Mucosa of rectum (tissue), 2 donors: ENCODE measurements around the gene NCF1.
"Not testable (repeated sequence)": the region's sequence is repeated elsewhere in the genome, so short reads cannot be mapped to it uniquely, and the experiment has no call there.

Experiments
- H3K27ac ChIP-seq, 2 donors: one replicate each; pipeline ENCODE4 v1.7.0; 2013; ENCODE audit warnings: inconsistent platforms in 2 of 2, low read depth in 2 of 2, low read length in 2 of 2
- H3K27me3 ChIP-seq, 2 donors: one replicate each; pipeline ENCODE4 v1.7.0; 2013; ENCODE audit warnings: low read length in 2 of 2; ENCODE audit not compliant: control insufficient read depth in 2 of 2, insufficient read depth in 2 of 2
- H3K36me3 ChIP-seq, 2 donors: one replicate each; pipeline ENCODE4 v1.7.0; 2013; ENCODE audit warnings: low read length in 2 of 2; ENCODE audit not compliant: control insufficient read depth in 2 of 2, insufficient read depth in 2 of 2
- H3K4me1 ChIP-seq, 2 donors: one replicate each; pipeline ENCODE4 v1.7.0; 2013; ENCODE audit warnings: low read length in 2 of 2, mild to moderate bottlenecking in 1 of 2; ENCODE audit not compliant: control insufficient read depth in 2 of 2, insufficient read depth in 2 of 2
- H3K4me3 ChIP-seq, 2 donors: one replicate each; pipeline ENCODE4 v1.7.0; 2013; ENCODE audit warnings: low read length in 2 of 2
- H3K9ac ChIP-seq, 2 donors: one replicate each; pipeline ENCODE4 v1.7.0; 2013; ENCODE audit warnings: low read length in 2 of 2, low read depth in 1 of 2, mild to moderate bottlenecking in 1 of 2
- H3K9me3 ChIP-seq, 2 donors: one replicate each; pipeline ENCODE4 v1.7.0; 2013; ENCODE audit warnings: low read length in 2 of 2; ENCODE audit not compliant: control insufficient read depth in 2 of 2
- donor health status: healthy.
- donor health status: Normal muscosa, but diverticular disease.

The NCF1 gene

DNA sequence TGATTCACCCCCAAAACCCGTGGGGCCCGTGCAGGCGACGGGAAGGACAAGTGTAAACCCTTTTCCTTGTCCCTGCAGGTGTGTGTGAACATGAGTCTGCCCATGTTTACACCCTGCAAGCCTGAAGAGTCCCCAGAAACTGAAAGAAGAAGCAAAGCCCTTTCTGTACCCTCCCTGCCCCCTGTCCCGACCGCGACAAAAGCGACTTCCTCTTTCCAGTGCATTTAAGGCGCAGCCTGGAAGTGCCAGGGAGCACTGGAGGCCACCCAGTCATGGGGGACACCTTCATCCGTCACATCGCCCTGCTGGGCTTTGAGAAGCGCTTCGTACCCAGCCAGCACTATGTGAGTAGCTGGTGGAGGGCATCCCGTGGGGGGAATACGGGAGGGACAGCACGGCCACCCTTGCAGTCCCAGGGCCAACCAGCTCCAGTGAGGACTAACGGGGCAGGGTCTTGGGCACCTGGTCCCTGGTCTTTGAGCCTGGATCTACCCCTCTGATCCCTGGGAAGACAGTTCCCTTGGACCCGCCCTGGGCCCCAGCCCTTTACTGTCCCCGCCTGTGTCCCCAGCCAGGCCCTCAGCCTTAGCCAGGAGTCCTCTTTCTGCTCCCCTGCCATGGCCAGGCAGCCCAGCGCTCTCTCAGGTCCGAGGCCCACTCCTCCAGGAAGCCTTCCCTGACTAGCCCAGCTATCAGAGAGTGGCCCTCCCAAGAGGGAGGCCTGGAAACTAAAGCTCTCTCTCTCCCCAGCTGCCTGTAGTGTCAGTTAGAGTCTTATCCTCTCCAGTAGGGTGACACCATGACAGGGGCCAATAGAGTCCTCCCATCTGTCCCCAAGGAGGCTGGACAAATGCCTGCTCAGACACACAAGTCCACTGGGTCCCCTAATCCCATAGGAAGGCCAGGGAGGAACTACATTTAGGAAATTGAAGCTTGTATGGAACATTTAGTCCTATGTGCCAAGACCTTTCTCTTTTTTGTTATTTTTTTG is at the start of gene NCF1:
Gene NCF1 (plus strand): TSS at position 252 of the 991 bp plus-strand sequence. CDS start 21 bp downstream, at position 273.
- H3K4me3 ChIP-seq, H3K27me3 ChIP-seq, H3K36me3 ChIP-seq, H3K9ac ChIP-seq, H3K27ac ChIP-seq, H3K9me3 ChIP-seq, H3K4me1 ChIP-seq: not testable (repeated sequence)

DNA sequence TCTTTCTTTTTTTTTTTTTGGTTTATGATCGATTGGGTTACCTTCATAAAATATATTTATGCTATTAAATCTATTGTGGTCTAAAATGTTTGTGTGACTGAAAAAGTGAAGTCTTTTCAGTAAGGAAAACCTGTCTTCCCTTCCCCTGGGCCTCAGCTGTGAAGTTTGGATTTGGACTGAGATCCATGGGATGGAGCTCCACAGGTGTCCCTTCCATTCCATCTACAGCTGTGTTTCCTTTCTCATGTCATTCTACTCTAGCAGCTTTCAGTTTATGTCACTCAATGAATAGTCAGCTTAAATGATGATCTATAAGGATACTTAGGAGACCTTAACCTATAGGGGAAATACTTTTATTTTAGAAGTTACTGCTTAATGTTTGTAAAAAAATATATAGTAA is 48.0 kb upstream of the NCF1 start:
- Histone ChIP-seq H3K27me3 (no peaks in the 10 kb centered on the region), H3K9me3 (no peaks in the 10 kb centered on the region), H3K27ac (no peak overlapping the region), H3K4me1 (no peaks in the 10 kb centered on the region), H3K9ac (no peak overlapping the region), H3K4me3 (no peak overlapping the region), H3K36me3 (peaks cover 14 to 18% of the 10 kb centered on the region in 2 donors)

DNA sequence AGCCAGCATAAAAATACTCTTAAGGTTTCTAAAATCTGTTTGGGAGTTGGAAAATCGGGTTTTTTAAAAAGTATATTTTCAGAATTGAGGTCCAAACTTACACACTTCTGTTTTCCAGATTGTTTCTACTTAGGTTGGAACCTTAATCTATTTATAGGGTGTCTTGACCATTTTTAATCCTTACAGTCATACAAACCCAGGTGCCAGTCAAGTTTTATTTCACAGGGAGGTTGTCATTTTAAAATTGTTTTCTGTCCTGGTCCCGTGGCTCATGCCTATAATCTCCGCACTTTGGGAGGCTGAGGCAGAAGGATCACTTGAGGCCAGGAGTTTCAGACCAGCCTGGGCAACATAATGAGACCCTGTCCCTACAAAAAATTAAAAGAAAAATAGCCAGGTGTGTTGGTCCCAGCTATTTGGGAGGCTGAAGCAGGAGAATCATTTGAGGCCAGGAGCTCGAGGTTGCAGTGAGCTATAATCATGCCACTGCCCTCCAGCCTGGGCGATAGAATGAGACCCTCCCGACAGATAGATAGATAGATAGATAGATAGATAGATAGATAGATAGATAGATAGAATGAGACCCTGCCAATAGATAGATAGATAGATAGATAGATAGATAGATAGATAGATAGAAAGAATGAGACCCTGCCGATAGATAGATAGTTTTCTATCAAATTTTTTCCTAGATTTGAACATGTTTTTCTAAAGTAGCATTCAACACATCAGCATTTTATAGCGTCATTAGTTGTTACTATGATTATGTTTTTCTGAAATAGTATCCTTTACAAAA is 47.3 kb upstream of the NCF1 start:
- H3K4me1 ChIP-seq, result no peaks in the 10 kb centered on the region
- H3K9ac ChIP-seq, result no peak overlapping the region
- no peaks in the 10 kb centered on the region for H3K27me3 ChIP-seq
- H3K4me3 ChIP-seq, result no peak overlapping the region
- H3K36me3 ChIP-seq, result peaks cover 14 to 18% of the 10 kb centered on the region in 2 donors
- no peaks in the 10 kb centered on the region for H3K9me3 ChIP-seq
- no peak overlapping the region for H3K27ac ChIP-seq

DNA sequence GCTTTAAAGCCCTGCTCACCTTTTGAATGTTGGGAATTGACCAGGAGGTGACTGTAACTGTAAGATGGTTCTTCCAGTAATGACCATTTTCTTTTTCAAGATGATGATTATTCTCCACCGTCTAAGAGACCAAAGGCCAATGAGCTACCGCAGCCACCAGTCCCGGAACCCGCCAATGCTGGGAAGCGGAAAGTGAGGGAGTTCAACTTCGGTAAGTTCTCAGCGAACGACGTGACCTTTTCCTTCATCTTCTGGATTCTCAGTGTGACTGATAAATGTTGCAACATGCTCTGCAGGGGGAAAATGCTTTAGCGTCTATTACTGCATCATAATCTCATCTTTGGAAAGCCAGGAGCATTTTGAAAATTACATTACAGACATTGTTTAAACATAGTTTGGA is 45.1 kb upstream of the NCF1 start:
- H3K27me3 ChIP-seq, H3K27ac ChIP-seq, H3K9ac ChIP-seq, H3K4me1 ChIP-seq, H3K36me3 ChIP-seq, H3K9me3 ChIP-seq, H3K4me3 ChIP-seq: not testable (repeated sequence)

DNA sequence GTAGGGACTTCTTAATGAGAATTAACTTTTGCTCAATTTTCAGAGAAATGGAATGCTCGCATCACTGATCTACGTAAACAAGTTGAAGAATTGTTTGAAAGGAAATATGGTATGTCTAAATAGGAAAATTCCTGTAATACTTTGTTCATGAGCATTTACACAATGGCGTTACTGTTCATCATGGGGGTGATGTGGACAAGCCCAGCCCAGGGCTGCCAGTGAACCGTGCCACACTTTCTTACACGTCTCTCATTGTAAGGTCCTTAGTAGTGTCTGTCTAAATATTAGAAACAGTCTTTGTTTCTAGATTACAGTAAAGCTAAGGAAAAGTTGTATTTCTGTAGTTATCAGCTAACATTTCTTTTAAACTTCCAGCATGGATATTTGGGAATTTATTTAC is 43.6 kb upstream of the NCF1 start:
- H3K27ac ChIP-seq, H3K27me3 ChIP-seq, H3K4me3 ChIP-seq, H3K4me1 ChIP-seq, H3K9me3 ChIP-seq, H3K36me3 ChIP-seq, H3K9ac ChIP-seq: not testable (repeated sequence)

DNA sequence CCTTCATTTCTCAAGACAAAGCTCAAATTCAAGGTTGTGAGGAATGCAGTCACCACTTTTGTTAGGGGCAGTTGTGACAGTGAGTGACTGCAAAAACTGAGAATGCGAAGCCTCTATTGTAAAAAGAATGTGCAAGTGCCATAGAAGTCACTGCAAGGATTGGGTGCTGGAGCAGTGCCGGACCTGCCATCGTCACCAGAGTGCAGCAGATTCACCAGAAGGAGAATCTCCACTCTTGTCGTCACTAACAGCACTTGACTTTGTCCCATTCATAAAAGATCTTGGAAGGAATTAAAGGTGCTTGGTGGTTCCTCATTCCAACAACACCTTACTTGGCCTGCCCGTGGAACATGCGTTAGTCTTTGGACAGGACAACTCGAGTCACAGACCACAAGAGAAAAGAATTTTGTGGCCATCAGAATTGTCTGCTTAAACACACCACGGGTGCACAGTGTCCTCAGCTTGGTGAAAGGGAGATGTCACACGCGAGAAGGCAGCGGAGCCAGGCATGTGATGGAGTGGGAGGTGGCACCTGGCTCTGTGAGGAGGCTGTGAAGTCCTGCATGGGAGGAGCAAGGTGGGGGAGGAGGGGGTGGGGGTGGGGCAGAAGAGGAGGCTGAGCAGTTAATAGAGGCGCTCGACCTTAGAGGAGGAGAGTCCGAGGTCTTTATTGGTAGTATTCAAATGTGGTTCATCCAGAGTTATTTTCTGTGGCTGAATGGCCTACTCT is 33.7 kb upstream of the NCF1 start:
- H3K27me3 ChIP-seq, result not testable (repeated sequence)

DNA sequence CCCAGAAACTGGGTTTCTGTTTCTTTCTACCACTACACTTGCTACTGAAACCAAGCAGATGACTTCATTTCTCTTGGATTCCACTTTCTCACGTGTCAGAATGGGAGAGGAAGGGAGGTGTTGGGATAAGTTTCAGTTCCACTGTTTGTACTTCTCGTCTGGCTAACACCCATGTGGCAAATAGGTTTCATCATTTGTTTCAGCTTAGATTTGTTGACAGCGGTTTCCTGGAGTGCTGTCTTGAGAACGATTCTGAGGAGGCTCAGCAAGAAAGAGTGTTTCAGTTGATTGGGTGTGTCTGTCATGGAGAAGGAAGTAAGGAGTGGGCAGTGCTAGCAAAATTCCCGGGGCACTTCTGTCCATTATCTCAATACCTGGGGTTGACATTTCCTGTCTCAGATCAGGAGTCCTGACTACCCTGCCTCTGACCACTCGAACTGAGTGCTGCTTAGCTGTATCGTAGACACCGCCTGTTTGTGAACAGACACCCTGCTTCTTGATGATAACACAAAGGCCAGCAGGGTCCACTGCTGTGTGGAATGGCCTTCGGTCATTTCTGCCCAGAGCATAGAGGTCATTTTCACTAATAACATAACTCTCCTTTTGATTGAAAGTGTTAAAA is 29.8 kb upstream of the NCF1 start:
- H3K4me3 ChIP-seq, result not testable (repeated sequence)

More for the DNA sequence above, 33.7 kb upstream of the NCF1 start:
- not testable (repeated sequence) for H3K4me1 ChIP-seq, H3K27ac ChIP-seq, H3K9me3 ChIP-seq, H3K9ac ChIP-seq, H3K4me3 ChIP-seq, H3K36me3 ChIP-seq

DNA sequence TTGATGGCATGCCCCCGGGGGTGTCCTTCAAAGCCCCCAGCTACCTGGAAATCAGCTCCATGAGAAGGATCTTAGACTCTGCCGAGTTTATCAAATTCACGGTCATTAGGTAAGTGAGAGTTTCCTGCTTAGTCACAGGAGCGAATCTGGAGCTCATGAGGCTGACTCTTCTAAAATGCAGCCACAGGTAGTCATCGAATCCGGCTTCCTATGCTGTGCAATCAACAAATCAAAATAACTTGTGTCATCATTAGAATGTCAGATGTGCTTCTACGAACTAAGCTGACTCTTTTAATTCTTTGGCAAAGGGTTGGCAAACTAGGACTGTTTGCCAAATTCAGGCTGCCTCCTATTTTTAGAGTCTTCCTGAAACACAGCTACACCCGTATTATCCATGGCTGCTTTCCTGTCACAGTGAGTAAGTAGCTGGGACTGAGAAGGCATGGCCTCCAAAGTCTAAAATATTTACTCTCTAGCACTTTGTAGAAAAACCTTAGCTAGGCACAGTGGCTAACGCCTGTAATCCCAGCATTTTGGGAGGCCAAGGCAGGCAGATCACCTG is 19.8 kb upstream of the NCF1 start:
- H3K4me1 ChIP-seq, H3K27ac ChIP-seq, H3K36me3 ChIP-seq: not testable (repeated sequence)

More for the DNA sequence above, 29.8 kb upstream of the NCF1 start:
- not testable (repeated sequence) for H3K36me3 ChIP-seq, H3K9me3 ChIP-seq, H3K27ac ChIP-seq, H3K27me3 ChIP-seq, H3K4me1 ChIP-seq, H3K9ac ChIP-seq

DNA sequence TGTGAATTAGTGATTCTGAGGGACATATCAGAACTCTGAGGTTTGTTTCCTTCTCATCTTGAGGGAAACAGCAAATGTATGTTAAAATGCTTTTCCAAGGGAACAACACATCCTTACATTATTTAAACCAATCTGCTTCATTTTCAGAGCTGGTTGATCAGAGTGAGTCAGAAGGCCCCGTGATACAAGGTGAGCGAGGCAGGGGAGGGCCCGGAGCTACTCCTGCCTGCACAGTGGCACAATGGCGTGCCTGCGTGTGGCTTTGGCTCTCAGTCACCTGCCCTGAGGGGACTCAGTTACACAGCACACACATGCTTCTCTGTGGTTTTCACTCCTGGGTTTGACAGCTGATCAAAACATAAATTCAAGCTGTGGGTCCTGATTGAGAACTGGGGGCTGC is 17.1 kb upstream of the NCF1 start:
- not testable (repeated sequence) for H3K36me3 ChIP-seq, H3K4me1 ChIP-seq, H3K4me3 ChIP-seq, H3K9ac ChIP-seq, H3K27me3 ChIP-seq, H3K27ac ChIP-seq, H3K9me3 ChIP-seq

More for the DNA sequence above, 19.8 kb upstream of the NCF1 start:
- not testable (repeated sequence) for H3K27me3 ChIP-seq, H3K4me3 ChIP-seq, H3K9me3 ChIP-seq, H3K9ac ChIP-seq
